ENCODE measurements around the gene DNAAF2. TPM values are rescaled to one million over a fixed set of nuclear protein-coding genes. Genes with fewer than 3 reads are reported as not detected.

Gene DNAAF2
- total and polyA plus RNA-seq, 11 donors: 3.4 to 10.0 (median 5.1) TPM

- Histone ChIP-seq H3K4me3 (peak overlapping the region in 1 of 12 donors; percentile 90), H3K27ac (peak overlapping the region in 1 of 12 donors; percentile 27)
- intact Hi-C loops (cut with DNase I): loop anchor here in 3 of 10 donors (5.0 kb wide), 1 partner anchor 37 kb away; the partner anchor contains the start of gene RPS29 (in 3 of the 3)
Observed at GRCh38 chr14:49623941-49624839, 10.9 kb downstream of the DNAAF2 start.

DNA sequence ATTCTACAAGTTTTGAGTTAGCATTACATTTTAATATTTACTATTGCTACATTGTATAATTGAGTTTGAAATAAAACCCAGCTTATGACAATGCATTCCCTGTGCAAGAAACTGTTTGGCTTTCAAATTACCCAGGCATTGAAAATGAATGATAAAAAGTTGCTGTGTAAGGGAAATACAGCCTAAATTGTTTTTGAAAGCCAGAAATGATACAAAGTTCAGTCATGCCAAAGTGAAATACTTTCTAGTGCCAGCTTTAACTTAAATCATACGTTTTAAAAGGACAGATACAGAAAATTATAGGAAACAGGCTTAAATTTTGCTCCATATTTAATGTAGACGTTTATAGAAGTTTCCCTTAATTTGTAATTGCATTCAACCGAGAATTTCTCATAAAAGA is 11.7 kb downstream of the DNAAF2 start:
- Histone ChIP-seq H3K4me1 (peaks cover 0 to 48% (median 31%) of the 10 kb centered on the region in 12 donors), H3K36me3 (peaks cover 0 to 51% (median 34%) of the 10 kb centered on the region in 9 donors), H3K9me3 (no peaks in the 10 kb centered on the region), H3K4me3 (peak overlapping the region in 2 of 12 donors; percentile 1 to 90), H3K27me3 (no peaks in the 10 kb centered on the region), H3K27ac (peak overlapping the region in 1 of 12 donors; percentile 27)
- WGBS, 4 donors: 70 to 76% (median 75%) methylated on average over 3 of the region's 3 CpGs
- intact Hi-C loops (cut with DNase I): loop anchor here in 3 of 10 donors (5.0 kb wide), 1 partner anchor 36 kb away; the partner anchor contains the start of gene RPS29 (in 3 of the 3)
- TF ChIP-seq POLR2A (IDR thresholded peaks at IDR 0.05) (no peak), CTCF (IDR thresholded peaks at IDR 0.05) (no peak)
- DNase-seq (no peak), ATAC-seq (no peak)

More at GRCh38 chr14:49623941-49624839, 10.9 kb downstream of the DNAAF2 start:
- H3K36me3 ChIP-seq: peaks cover 0 to 44% (median 28%) of the 10 kb centered on the region in 9 donors
- H3K27me3 ChIP-seq: no peaks in the 10 kb centered on the region
- DNase-seq (no peak), ATAC-seq (no peak)
- no peaks in the 10 kb centered on the region for H3K9me3 ChIP-seq
- no peak for TF ChIP-seq CTCF (IDR thresholded peaks at IDR 0.05)
- TF ChIP-seq POLR2A (IDR thresholded peaks at IDR 0.05): no peak
- H3K4me1 ChIP-seq: peaks cover 0 to 42% (median 29%) of the 10 kb centered on the region in 12 donors
- 85 to 90% (median 89%) methylated on average over 6 of the region's 6 CpGs for WGBS, 4 donors

GRCh38 chr14:49622022-49622607 is 12.9 kb downstream of the DNAAF2 start:
- intact Hi-C loops (cut with DNase I): loop anchor here in 3 of 10 donors (5.0 kb wide), 1 partner anchor 35 kb away; the partner anchor contains the start of gene RPS29 (in 3 of the 3)
- H3K27ac ChIP-seq: no peak overlapping the region

More at GRCh38 chr14:49622022-49622607, 12.9 kb downstream of the DNAAF2 start:
- Histone ChIP-seq H3K4me1 (peaks cover 0 to 57% (median 31%) of the 10 kb centered on the region in 12 donors), H3K27me3 (no peaks in the 10 kb centered on the region), H3K9me3 (no peaks in the 10 kb centered on the region), H3K36me3 (peaks cover 0 to 53% (median 42%) of the 10 kb centered on the region in 9 donors), H3K4me3 (peak overlapping the region in 10 of 12 donors; percentile 66 to 96 (median 80))
- DNase-seq (no peak), ATAC-seq (no peak)
- no peak for TF ChIP-seq CTCF (IDR thresholded peaks at IDR 0.05)
- no peak for TF ChIP-seq POLR2A (IDR thresholded peaks at IDR 0.05)
- WGBS, 4 donors: 41 to 55% (median 45%) methylated on average over 3 of the region's 3 CpGs

All from heart left ventricle (tissue), 16 donors.